SW480 (cell line): ENCODE results near the gene MRPL11.

ENCODE experiments used
- DNase-seq: peaks from one replicate; pipeline ENCODE4 v3.0.0-alpha.2; 2016; ENCODE audit warnings: low spot score

Gene MRPL11

DNA sequence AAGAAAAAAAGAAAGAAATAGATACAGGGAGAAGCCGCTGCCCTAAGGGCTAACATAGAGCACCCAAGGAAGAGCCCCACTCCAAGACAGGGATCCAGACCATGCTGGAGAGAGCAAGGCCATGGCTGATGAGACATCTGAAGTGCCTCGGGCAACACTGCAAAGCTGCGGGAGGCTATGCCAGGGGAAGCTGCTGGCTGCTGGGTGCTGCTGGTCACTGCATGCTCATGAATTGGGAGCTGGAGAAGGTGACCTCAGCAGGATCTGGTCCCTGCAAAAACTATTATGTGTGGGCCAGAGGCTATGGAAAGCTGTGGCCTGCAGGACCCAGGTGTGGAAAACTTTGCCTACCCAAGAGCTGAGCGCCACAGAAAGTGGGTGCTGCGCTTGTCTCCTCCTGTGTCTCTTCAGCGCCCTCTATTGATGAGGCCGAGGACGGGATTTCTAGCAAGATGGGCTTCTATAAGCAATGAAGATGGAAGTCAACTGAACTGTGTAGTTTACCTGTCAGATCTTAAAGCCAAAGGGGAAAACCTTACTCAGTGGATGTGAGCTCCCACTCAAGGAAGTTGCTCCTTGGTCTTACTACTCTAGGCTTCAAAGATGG, 49.8 kb downstream of the MRPL11 start:
- peak; percentile 78 for DNase-seq

DNA sequence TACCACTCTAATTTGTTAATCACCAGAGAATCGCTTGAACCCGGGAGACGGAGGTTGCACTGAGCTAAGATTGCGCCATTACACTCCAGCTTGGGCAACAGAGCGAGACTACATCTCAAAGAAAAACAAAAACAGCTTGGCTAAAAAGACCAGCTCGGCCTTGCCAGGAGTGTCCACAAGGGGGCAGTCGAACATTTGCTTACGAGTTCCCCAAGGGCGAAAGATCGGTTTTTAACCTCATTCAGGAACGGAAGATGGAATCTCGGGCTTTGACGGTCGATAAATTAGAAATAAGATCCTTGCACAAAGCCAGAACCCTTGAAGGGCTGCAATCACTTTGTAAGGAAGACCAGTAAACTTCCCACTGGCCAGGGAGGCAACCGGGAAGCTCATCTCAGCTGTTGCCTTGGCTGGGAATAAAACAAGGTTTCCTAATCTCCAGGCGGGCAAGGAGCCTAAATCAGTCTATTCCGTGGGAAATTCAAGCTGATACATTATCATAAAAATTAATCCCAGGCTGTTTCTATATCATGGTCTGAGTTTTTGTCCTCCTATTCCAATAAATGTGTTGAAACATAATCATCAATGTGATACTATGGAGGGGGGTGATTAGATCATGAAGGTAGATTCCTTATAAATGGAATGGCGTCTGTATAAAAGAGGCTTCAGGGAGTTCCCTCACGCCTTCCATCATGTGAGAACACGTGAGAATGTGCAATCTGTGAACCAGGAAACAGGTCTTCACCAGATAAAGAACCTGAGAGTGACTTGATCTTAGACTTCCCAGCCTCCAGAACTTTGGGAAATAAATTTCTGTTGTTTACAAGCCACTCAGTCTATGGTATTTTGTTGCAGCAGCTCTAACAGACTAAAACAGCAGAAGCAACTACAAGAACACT, 52.2 kb downstream of the MRPL11 start:
- peak; percentile 73 for DNase-seq
